GM12873 (cell line): ENCODE data around the gene TMEM252.

Experiments used
- CTCF ChIP-seq: IDR thresholded peaks from 2 replicates; pipeline ENCODE4 v1.5.1; 2012; ENCODE audit warnings: low read depth, mild to moderate bottlenecking, moderate library complexity, low read length, control low read depth; ENCODE audit not compliant: insufficient read depth; ENCODE audit errors: missing control alignments

TMEM252 gene

DNA sequence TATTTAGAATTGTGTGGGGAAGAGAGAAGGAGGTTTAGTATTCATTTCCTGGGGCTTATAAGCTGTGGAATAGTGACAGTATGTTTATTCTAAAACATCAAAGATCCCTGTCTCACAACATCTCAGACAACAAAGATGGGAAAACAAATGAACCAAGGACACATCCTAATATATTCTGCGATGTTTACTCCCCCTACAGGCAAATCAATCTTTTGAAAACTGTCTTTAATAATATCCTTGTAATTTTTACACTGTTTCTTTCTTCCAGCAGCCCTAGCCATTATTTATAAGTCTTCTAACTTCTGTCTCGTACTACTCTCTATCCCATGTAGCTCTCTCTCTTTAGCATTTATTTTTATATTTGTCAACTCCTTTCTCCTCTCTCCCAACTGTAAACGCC lies 33.5 kb upstream of the TMEM252 start:
- TF ChIP-seq CTCF = peak; percentile 38

- TF ChIP-seq CTCF = no peak
Measured at GRCh38 chr9:68567565-68567964, 26.9 kb upstream of the TMEM252 start.

DNA sequence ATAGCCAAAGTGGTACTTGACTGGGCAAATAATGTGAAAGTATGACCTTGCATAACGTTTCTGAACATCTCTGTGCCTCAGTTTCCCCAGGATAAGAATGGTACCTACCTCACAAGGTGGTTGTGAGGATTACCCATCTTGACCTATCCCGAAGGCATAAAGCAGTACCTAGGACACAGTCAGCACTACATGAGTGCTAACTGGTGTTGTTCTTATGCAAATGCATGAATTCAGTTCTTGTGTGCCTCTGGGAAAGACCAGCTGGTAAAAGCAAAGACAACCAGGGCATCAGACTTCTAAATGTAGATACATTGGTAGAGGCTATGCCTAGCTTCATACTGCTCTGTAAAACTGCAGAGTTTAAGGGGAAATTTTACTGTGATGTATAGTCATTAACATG lies 21.8 kb upstream of the TMEM252 start:
- TF ChIP-seq CTCF = no peak

GRCh38 chr9:68560071-68560844 lies 19.6 kb upstream of the TMEM252 start:
- peak; percentile 87 for TF ChIP-seq CTCF

DNA sequence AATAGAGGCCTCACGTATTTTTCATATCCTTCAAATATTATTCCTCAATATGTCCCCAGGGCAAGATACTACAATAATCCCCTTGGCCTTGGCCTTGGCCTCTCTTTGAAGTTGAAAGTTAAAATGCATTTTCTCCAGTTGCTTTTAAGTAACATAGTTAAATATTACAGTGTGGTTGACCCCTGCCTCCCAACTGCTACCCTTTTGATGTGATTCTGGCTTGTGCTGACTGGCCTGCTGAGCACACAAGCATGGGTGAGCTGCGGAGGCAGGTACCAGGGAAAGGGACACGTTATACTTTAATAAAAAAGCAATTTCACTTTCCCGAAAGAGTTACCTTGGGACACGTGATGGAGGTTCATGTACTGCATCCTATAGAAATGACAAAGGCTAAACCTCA lies 17.9 kb upstream of the TMEM252 start:
- TF ChIP-seq CTCF = no peak

- no peak for TF ChIP-seq CTCF
Measured at GRCh38 chr9:68555437-68556150, 14.9 kb upstream of the TMEM252 start.

GRCh38 chr9:68552700-68553476 lies 12.2 kb upstream of the TMEM252 start:
- TF ChIP-seq CTCF = no peak
